ENCODE data around the gene CDON. TPM values are rescaled to one million over a fixed set of nuclear protein-coding genes. Genes with fewer than 3 reads are reported as not detected.
A peak's percentile ranks its signal among the peaks of the same experiment; 100 is the strongest.

CDON gene
- total RNA-seq, 2 donors from 2014 or later = 17.6 to 21.9 TPM

DNA sequence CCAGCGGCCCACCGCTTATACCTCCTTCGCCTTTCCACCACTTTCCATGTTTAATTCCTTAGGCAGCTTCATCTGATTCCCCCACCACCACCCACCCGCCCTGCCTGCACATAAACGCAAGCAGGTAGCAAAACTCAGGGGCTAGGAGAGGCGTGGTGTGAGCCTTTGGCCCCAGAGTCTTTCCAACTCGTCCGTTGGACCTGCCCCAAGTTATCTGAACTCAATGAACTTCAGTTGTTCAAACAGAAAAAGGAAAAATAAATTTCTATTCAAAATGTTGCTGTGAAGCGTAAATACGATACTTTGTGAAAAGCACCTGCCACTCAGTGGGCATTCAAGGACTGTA lies 814 bp upstream of the CDON start:
- peaks cover 0 to 20% of the 10 kb centered on the region in 2 donors for H3K4me1 ChIP-seq
- no peaks in the 10 kb centered on the region for H3K27me3 ChIP-seq
- peak overlapping the region; percentile 50 to 94 for H3K4me3 ChIP-seq
- H3K36me3 ChIP-seq = no peaks in the 10 kb centered on the region
- TF ChIP-seq, protein P1, sequence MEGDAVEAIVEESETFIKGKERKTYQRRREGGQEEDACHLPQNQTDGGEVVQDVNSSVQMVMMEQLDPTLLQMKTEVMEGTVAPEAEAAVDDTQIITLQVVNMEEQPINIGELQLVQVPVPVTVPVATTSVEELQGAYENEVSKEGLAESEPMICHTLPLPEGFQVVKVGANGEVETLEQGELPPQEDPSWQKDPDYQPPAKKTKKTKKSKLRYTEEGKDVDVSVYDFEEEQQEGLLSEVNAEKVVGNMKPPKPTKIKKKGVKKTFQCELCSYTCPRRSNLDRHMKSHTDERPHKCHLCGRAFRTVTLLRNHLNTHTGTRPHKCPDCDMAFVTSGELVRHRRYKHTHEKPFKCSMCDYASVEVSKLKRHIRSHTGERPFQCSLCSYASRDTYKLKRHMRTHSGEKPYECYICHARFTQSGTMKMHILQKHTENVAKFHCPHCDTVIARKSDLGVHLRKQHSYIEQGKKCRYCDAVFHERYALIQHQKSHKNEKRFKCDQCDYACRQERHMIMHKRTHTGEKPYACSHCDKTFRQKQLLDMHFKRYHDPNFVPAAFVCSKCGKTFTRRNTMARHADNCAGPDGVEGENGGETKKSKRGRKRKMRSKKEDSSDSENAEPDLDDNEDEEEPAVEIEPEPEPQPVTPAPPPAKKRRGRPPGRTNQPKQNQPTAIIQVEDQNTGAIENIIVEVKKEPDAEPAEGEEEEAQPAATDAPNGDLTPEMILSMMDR (IDR thresholded peaks at IDR 0.05) = no peak
- no peaks in the 10 kb centered on the region for H3K9me3 ChIP-seq
- H3K27ac ChIP-seq = no peak overlapping the region
- no peak for DNase-seq (ENCODE audit: low spot score)

DNA sequence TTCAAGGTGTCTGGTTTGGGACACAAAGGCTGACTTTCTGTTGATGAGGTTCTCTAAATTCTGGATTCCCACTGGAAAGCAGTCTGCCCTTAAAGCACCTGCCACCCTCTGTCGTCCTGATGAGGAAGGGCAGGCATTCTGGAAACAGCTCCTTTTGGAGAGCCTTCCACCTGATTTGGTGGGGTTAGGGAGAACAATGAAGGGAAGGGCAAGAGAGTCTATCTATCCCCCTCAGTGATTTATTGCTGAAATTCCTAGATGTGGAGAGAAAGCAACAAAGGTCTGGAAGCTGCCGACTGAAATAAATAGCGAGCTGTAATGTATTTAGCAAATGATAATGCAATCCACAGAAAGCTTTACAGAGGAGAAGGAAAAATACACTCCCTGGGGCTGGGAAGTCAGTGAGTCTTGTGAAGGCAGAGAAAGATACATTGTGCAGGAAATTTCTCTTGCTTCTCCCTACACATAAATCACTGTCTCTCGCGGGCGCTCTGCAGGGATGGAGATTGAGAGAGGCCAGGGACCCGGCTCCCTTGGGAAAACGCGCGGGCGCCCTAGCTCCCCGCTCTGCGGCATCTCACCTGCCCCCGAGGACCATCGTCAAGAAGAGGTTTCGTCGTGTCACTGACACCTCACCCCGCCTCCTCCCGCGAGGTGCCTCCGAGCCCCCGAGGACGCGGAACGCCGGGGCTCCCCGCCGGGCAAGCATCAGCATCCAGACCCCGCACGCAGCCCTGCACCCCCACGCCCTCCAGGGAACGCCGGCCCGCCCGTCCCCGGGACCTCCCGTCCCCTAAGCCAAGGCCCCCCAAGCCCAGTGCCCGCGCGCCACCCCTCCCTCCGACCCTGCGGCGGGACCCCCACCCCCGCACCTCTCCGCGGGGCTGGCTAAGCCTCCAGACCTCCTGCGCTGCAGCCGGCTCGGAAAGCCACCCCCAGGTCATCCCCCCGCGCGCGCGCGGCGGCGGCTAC lies 673 bp downstream of the CDON start:
- TF ChIP-seq, protein P1 (IDR thresholded peaks at IDR 0.05) = peak; percentile 25 to 63
- Histone ChIP-seq H3K4me3 (peak overlapping the region; percentile 50 to 94), H3K4me1 (peaks cover 0 to 20% of the 10 kb centered on the region in 2 donors), H3K36me3 (no peaks in the 10 kb centered on the region), H3K9me3 (no peaks in the 10 kb centered on the region), H3K27me3 (no peaks in the 10 kb centered on the region), H3K27ac (peak overlapping the region; percentile 77 to 80)
- no peak for DNase-seq (ENCODE audit: low spot score)

DNA sequence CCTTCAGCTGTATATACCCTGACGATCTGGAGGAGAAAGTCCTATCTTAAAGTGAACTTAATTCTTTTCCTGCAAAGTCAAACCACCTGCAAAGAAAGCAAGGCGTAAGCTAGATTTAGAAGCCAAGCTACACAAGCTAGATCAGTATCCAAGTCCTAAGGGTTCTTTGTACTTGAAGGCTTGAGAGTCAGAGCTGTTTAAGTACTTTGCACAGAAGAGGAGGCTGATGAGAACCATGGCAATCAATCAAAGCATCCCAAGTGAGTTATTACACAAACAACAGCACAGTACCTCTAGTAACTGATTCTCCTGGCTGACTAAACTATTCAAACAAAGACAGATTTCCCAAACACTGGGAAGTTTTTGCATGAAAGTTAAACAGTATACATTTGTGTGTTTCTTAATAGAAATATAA lies 1.9 kb downstream of the CDON start:
- Histone ChIP-seq H3K4me1 (peaks cover 0 to 20% of the 10 kb centered on the region in 2 donors), H3K4me3 (no peak overlapping the region), H3K36me3 (no peaks in the 10 kb centered on the region), H3K27ac (no peak overlapping the region), H3K9me3 (no peaks in the 10 kb centered on the region), H3K27me3 (no peaks in the 10 kb centered on the region)
- DNase-seq (ENCODE audit: low spot score) = no peak
- TF ChIP-seq, protein P1 (IDR thresholded peaks at IDR 0.05) = no peak

DNA sequence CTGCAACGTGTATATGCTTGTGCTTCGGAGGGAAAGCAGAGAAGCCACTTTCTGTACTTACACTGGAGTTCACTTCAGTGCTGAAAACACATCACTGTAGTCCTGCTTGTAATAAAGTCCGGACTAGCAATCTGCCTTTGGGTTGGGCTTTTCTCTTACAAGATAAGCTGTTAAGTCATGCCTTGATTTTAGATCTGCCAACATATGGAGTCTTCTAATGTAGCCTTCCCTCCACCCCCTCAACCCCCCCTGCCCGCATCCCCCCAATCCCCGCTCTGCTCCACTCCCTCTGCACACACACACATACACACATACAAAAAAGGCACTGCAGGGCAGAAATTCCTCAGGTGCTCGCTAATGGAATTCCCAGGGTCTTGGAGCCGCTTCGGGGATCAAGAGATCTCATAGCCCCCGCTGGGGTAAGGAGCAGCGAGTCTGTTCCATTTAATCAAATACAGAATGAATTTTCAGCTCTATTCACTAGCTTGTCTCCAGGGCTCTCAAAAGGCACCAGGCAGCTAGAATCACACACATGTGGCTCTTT lies 3.4 kb downstream of the CDON start:
- no peaks in the 10 kb centered on the region for H3K9me3 ChIP-seq
- H3K4me3 ChIP-seq = peak overlapping the region in 1 of 2 donors; percentile 2
- DNase-seq (ENCODE audit: low spot score) = no peak
- H3K4me1 ChIP-seq = peaks cover 0 to 20% of the 10 kb centered on the region in 2 donors
- H3K36me3 ChIP-seq = no peaks in the 10 kb centered on the region
- H3K27me3 ChIP-seq = no peaks in the 10 kb centered on the region
- TF ChIP-seq, protein P1 (IDR thresholded peaks at IDR 0.05) = no peak
- H3K27ac ChIP-seq = no peak overlapping the region

DNA sequence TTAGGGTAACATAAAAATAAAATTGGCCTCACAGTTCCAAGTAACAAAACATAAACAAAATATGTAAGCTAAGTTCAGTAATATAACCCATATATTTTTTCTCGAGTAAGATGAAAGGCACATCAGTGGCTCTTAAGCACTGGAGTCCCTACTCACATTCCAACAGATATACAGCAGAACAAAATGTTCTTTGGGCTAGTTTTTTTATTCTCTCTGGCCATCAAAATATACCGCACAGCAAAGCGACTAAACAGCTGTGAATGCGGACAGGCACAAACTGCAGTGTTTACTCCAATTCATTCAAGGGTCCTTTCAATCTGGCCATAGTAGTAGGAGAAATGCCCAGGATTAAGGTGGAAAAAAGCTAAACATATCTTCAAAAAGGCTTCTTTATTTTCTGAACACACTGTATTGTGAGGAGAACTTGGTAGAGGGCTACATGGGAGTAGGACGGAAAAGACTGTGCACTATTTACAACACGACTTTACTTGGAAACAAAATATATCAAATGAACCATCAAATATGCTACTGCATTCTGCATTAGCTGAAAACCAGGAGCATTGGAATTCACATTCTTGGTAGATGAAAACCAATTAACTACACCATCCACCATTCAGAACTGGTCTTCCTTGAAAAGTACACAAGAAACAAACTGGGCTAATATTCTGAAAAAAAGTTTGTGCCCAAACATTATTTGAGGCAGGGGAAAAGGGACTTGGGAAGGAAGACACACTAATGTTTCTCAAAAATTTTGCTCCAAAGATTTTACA lies 4.4 kb downstream of the CDON start:
- TF ChIP-seq, protein P1 (IDR thresholded peaks at IDR 0.05) = no peak
- no peak overlapping the region for H3K4me3 ChIP-seq
- peaks cover 0 to 17% of the 10 kb centered on the region in 2 donors for H3K4me1 ChIP-seq

More for the DNA sequence above, 4.4 kb downstream of the CDON start:
- Histone ChIP-seq H3K9me3 (no peaks in the 10 kb centered on the region), H3K27ac (peak overlapping the region in 1 of 2 donors; percentile 11), H3K36me3 (no peaks in the 10 kb centered on the region), H3K27me3 (no peaks in the 10 kb centered on the region)
- no peak for DNase-seq (ENCODE audit: low spot score)

All from right atrium auricular region (tissue), 2 donors.